ENCODE results near the gene CMBL. TPM values are rescaled to one million over a fixed set of nuclear protein-coding genes. Genes with fewer than 3 reads are reported as not detected.

Gene CMBL
- total RNA-seq, 1 experiment from 2014 or later: 43.2 TPM

- no peak for ATAC-seq
- Histone ChIP-seq H3K4me3 (ENCODE audit: low read depth in 2 of 2, low read length in 2 of 2) (no peak overlapping the region), H3K27ac (ENCODE audit: low read length) (peak overlapping the region; percentile 48; the same call in 1 of the 2 replicates), H3K36me3 (ENCODE audit: control insufficient read depth, insufficient read depth, low read length) (no peaks in the 10 kb centered on the region), H3K4me1 (ENCODE audit: control insufficient read depth, insufficient read depth, low read length) (peaks cover 22% of the 10 kb centered on the region), H3K9me3 (ENCODE audit: control insufficient read depth, insufficient read depth, low read depth, low read length) (no peaks in the 10 kb centered on the region), H3K27me3 (ENCODE audit: control insufficient read depth, insufficient read depth, low read length) (no peaks in the 10 kb centered on the region)
- CTCF ChIA-PET: no interaction called here
- BruUV-seq (replicated peaks): no TSS peak
- intact Hi-C loops (cut with micrococcal nuclease; ENCODE audit: unreplicated experiment) (no loop called here), in situ Hi-C loops (cut with HindIII; ENCODE audit: low pct_unique_long_range_greater_than_20kb, low sequenced_read_pairs) (no loop called here)
- DNase-seq (ENCODE audit: low read depth, low spot score): no peak
- TF ChIP-seq SIN3A (IDR thresholded peaks at IDR 0.05; ENCODE audit: borderline replicate concordance, insufficient read depth, low read depth, low read length) (no peak), REST (IDR thresholded peaks at IDR 0.05; ENCODE audit: insufficient read depth in 1 of 2, low read depth in 2 of 2, low read length in 1 of 2) (no peak), POLR2AphosphoS5 (IDR thresholded peaks at IDR 0.05; ENCODE audit: low read depth, low read length) (no peak), TCF7L2 (IDR thresholded peaks at IDR 0.05; ENCODE audit: low read depth, low read length) (no peak), CTCF (IDR thresholded peaks at IDR 0.05) (no peak)
- POLR2A ChIA-PET: no interaction called here
Observed at GRCh38 chr5:10335711-10336470, 28.2 kb upstream of the CMBL start.

DNA sequence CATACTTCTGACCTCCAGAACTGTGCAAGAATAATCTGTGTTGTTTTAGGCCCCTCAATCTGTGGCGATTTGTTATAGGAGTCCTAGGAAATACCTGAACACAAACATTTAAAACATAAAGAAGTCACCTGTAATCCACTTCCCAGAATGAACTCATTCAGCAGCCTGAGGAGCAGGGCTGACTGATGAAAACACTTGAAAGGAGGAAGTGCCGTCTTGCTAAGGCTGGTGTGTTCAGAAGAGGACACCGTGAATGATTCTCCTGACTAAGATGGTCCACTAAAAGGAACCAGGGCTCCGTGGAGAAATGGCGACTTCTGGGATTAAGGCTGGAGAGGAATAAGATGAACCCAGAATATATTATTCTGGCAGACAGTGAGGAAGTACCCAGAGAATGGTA lies 27.1 kb upstream of the CMBL start:
- in situ Hi-C loops (cut with HindIII; ENCODE audit: low pct_unique_long_range_greater_than_20kb, low sequenced_read_pairs) (no loop called here), intact Hi-C loops (cut with micrococcal nuclease; ENCODE audit: unreplicated experiment) (no loop called here)
- Histone ChIP-seq H3K4me1 (ENCODE audit: control insufficient read depth, insufficient read depth, low read length) (peaks cover 26% of the 10 kb centered on the region), H3K9me3 (ENCODE audit: control insufficient read depth, insufficient read depth, low read depth, low read length) (no peaks in the 10 kb centered on the region), H3K27ac (ENCODE audit: low read length) (peak overlapping the region; percentile 24; the same call in 1 of the 2 replicates), H3K27me3 (ENCODE audit: control insufficient read depth, insufficient read depth, low read length) (no peaks in the 10 kb centered on the region), H3K4me3 (ENCODE audit: low read depth in 2 of 2, low read length in 2 of 2) (no peak overlapping the region), H3K36me3 (ENCODE audit: control insufficient read depth, insufficient read depth, low read length) (no peaks in the 10 kb centered on the region)
- CTCF ChIA-PET: no interaction called here
- no peak for DNase-seq (ENCODE audit: low read depth, low spot score)
- no peak for ATAC-seq
- POLR2A ChIA-PET: no interaction called here
- TF ChIP-seq TCF7L2 (IDR thresholded peaks at IDR 0.05; ENCODE audit: low read depth, low read length) (no peak), POLR2AphosphoS5 (IDR thresholded peaks at IDR 0.05; ENCODE audit: low read depth, low read length) (no peak), REST (IDR thresholded peaks at IDR 0.05; ENCODE audit: insufficient read depth in 1 of 2, low read depth in 2 of 2, low read length in 1 of 2) (no peak), CTCF (IDR thresholded peaks at IDR 0.05) (no peak), SIN3A (IDR thresholded peaks at IDR 0.05; ENCODE audit: borderline replicate concordance, insufficient read depth, low read depth, low read length) (no peak)
- no TSS peak for BruUV-seq (replicated peaks)
